GM21360 (cell line): ENCODE results near the gene PPP3R1.
"Not testable (repeated sequence)": the region's sequence is repeated elsewhere in the genome, so short reads cannot be mapped to it uniquely, and the experiment has no call there.

Experiments
- ATAC-seq: cut with Tn5 transposase; IDR thresholded peaks from one replicate; pipeline ENCODE4 v1.9.1; 2021; ENCODE audit warnings: mild to moderate bottlenecking, moderate library complexity; ENCODE audit not compliant: unreplicated experiment

Gene PPP3R1

GRCh38 chr2:68190991-68191731 lies 61.2 kb downstream of the PPP3R1 start:
- no peak for ATAC-seq

GRCh38 chr2:68189991-68190784 lies 62.1 kb downstream of the PPP3R1 start:
- ATAC-seq = no peak

GRCh38 chr2:68188831-68189230 lies 63.5 kb downstream of the PPP3R1 start:
- no peak for ATAC-seq

GRCh38 chr2:68187329-68187728 lies 65.0 kb downstream of the PPP3R1 start:
- no peak for ATAC-seq

GRCh38 chr2:68185541-68186164 lies 66.7 kb downstream of the PPP3R1 start:
- no peak for ATAC-seq

GRCh38 chr2:68182902-68183301 lies 69.4 kb downstream of the PPP3R1 start:
- ATAC-seq = no peak

GRCh38 chr2:68178954-68179627 lies 73.2 kb downstream of the PPP3R1 start:
- no peak for ATAC-seq

GRCh38 chr2:68178432-68178831 lies 73.9 kb downstream of the PPP3R1 start:
- ATAC-seq = no peak

GRCh38 chr2:68177541-68177940 lies 74.8 kb downstream of the PPP3R1 start:
- ATAC-seq = no peak

GRCh38 chr2:68176657-68177056 lies 75.7 kb downstream of the PPP3R1 start:
- no peak for ATAC-seq

- ATAC-seq = not testable (repeated sequence)
Measured at GRCh38 chr2:68175210-68175609, 77.1 kb downstream of the PPP3R1 start.

- no peak for ATAC-seq
Measured at GRCh38 chr2:68172990-68173700, 79.2 kb downstream of the PPP3R1 start.

- no peak for ATAC-seq
Measured at GRCh38 chr2:68172521-68172920, 79.8 kb downstream of the PPP3R1 start.

GRCh38 chr2:68171684-68172083 lies 80.6 kb downstream of the PPP3R1 start:
- no peak for ATAC-seq

GRCh38 chr2:68171146-68171545 lies 81.2 kb downstream of the PPP3R1 start:
- ATAC-seq = no peak

GRCh38 chr2:68169308-68169707 lies 83.0 kb downstream of the PPP3R1 start:
- no peak for ATAC-seq

- ATAC-seq = no peak
Measured at GRCh38 chr2:68167186-68167585, 85.1 kb downstream of the PPP3R1 start.

GRCh38 chr2:68163641-68164040 lies 88.7 kb downstream of the PPP3R1 start:
- no peak for ATAC-seq

GRCh38 chr2:68158134-68158447 lies 94.2 kb downstream of the PPP3R1 start:
- no peak for ATAC-seq

- ATAC-seq = peak; percentile 89
Measured at GRCh38 chr2:68157402-68158133, 94.8 kb downstream of the PPP3R1 start, which contains the start of gene PNO1. TSS of gene PNO1 (plus strand) at chr2:68157888. CDS start at chr2:68157935, 47 bp downstream.
